Measurements from ENCODE around the gene ZNF618. TPM values are rescaled to one million over a fixed set of nuclear protein-coding genes. Genes with fewer than 3 reads are reported as not detected.

Gene ZNF618
- polyA plus RNA-seq, 1 of the 3 experiments (the other 2 are of a cell fraction) = 6.2 TPM

- TF ChIP-seq RFX5 (IDR thresholded peaks at IDR 0.05; ENCODE audit: low read length) (no peak), TAF1 (IDR thresholded peaks at IDR 0.05; ENCODE audit: borderline replicate concordance, low read depth, low read length) (no peak), CHD2 (IDR thresholded peaks at IDR 0.05; ENCODE audit: low read length, partially characterized antibody) (no peak), ZBTB33 (IDR thresholded peaks at IDR 0.05; ENCODE audit: borderline replicate concordance, low read depth) (no peak), YY1 (IDR thresholded peaks at IDR 0.05; ENCODE audit: low read depth) (no peak), RAD21 (IDR thresholded peaks at IDR 0.05; ENCODE audit: low read length) (no peak), FOSL2 (IDR thresholded peaks at IDR 0.05; ENCODE audit: borderline replicate concordance, low read depth) (no peak)
These were observed 152.5 kb downstream of the ZNF618 start (continued) for GRCh38 chr9:114028646-114029045.

- POLR2A ChIA-PET = no interaction called here
- TF ChIP-seq USF1 (IDR thresholded peaks at IDR 0.05; ENCODE audit: borderline replicate concordance, low read depth) = no peak
These were observed 153.4 kb downstream of the ZNF618 start for GRCh38 chr9:114029311-114030170.

GRCh38 chr9:114030364-114030763 is 154.3 kb downstream of the ZNF618 start:
- Histone ChIP-seq H3F3A (replicated peaks; ENCODE audit: insufficient read depth) (no peaks in the 10 kb centered on the region), H3K79me2 (ENCODE audit: insufficient read depth) (no peaks in the 10 kb centered on the region), H3K4me3 (ENCODE audit: low read depth in 2 of 2, low read length in 1 of 2) (no peak overlapping the region), H3K4me1 (ENCODE audit: control insufficient read depth in 1 of 2, insufficient read depth in 2 of 2, low read depth in 1 of 2, low read length in 1 of 2) (no peaks in the 10 kb centered on the region; a peak in 1 of 4 replicates), H3K27ac (ENCODE audit: low read depth in 2 of 2, low read length in 1 of 2) (no peak overlapping the region), H3K36me3 (replicated peaks in 1 of 2; ENCODE audit: control insufficient read depth in 1 of 2, insufficient read depth in 2 of 2, low read length in 1 of 2) (peaks cover 15 to 62% of the 10 kb centered on the region in 2 experiments), H4K20me1 (ENCODE audit: insufficient read depth) (no peaks in the 10 kb centered on the region), H3K27me3 (ENCODE audit: insufficient read depth) (no peaks in the 10 kb centered on the region), H3K4me2 (no peak overlapping the region), H2AFZ (ENCODE audit: low read depth) (no peak overlapping the region), H3K9me3 (no peaks in the 10 kb centered on the region), H3K9me2 (no peaks in the 10 kb centered on the region), H3K9ac (no peak overlapping the region)
- no peak for TF ChIP-seq MAX (IDR thresholded peaks at IDR 0.05; ENCODE audit: low read depth)
- TF ChIP-seq TEAD4 (IDR thresholded peaks at IDR 0.05; ENCODE audit: borderline replicate concordance, insufficient read depth) = no peak
- TF ChIP-seq RCOR1 (IDR thresholded peaks at IDR 0.05; ENCODE audit: low read length) = no peak
- TF ChIP-seq FOSL2 (IDR thresholded peaks at IDR 0.05; ENCODE audit: borderline replicate concordance, low read depth) = no peak
- TF ChIP-seq CHD2 (IDR thresholded peaks at IDR 0.05; ENCODE audit: low read length, partially characterized antibody) = no peak
- no peak for TF ChIP-seq NFIC (IDR thresholded peaks at IDR 0.05; ENCODE audit: borderline replicate concordance)
- no peak for TF ChIP-seq POLR2AphosphoS5 (IDR thresholded peaks at IDR 0.05; ENCODE audit: low read depth, low read length)
- no peak for TF ChIP-seq MXI1 (IDR thresholded peaks at IDR 0.05; ENCODE audit: low read depth, low read length)
- TF ChIP-seq ZBTB33 (IDR thresholded peaks at IDR 0.05; ENCODE audit: borderline replicate concordance, low read depth) = no peak
- TF ChIP-seq GABPA (IDR thresholded peaks at IDR 0.05; ENCODE audit: low read depth) = no peak
- no peak for TF ChIP-seq JUND (IDR thresholded peaks at IDR 0.05)
- ChIA-PET POLR2A (no interaction called here), CTCF (no interaction called here)
- WGBS (ENCODE audit: low lambda C conversion rate) = 95% methylated on average over 9 of the region's 9 CpGs
- DNase-seq = no peak

More at GRCh38 chr9:114029311-114030170, 153.4 kb downstream of the ZNF618 start:
- Histone ChIP-seq H3K9ac (no peak overlapping the region), H3F3A (replicated peaks; ENCODE audit: insufficient read depth) (no peaks in the 10 kb centered on the region), H2AFZ (ENCODE audit: low read depth) (no peak overlapping the region), H3K27me3 (ENCODE audit: insufficient read depth) (no peaks in the 10 kb centered on the region), H3K4me1 (ENCODE audit: control insufficient read depth in 1 of 2, insufficient read depth in 2 of 2, low read depth in 1 of 2, low read length in 1 of 2) (no peaks in the 10 kb centered on the region; a peak in 1 of 4 replicates), H3K79me2 (ENCODE audit: insufficient read depth) (no peaks in the 10 kb centered on the region), H3K9me2 (no peaks in the 10 kb centered on the region), H3K4me2 (no peak overlapping the region), H3K27ac (ENCODE audit: low read depth in 2 of 2, low read length in 1 of 2) (no peak overlapping the region), H3K9me3 (no peaks in the 10 kb centered on the region), H4K20me1 (ENCODE audit: insufficient read depth) (no peaks in the 10 kb centered on the region), H3K4me3 (ENCODE audit: low read depth in 2 of 2, low read length in 1 of 2) (no peak overlapping the region), H3K36me3 (replicated peaks in 1 of 2; ENCODE audit: control insufficient read depth in 1 of 2, insufficient read depth in 2 of 2, low read length in 1 of 2) (peaks cover 22 to 63% of the 10 kb centered on the region in 2 experiments)
- DNase-seq = no peak
- WGBS (ENCODE audit: low lambda C conversion rate) = 89% methylated on average over 9 of the region's 12 CpGs
- CTCF ChIA-PET = interaction anchor here (1.2 kb wide), 1 partner anchor 292 kb away, joined by 4 read pairs; no protein-coding TSS in a partner anchor
